CD4-positive, alpha-beta T cell (primary cell): ENCODE data around the gene NISCH. TPM values are rescaled to one million over a fixed set of nuclear protein-coding genes. Genes with fewer than 3 reads are reported as not detected.

Source experiments
- ATAC-seq: fragments of 200-7000 bp; cut with Tn5 transposase; one replicate; pipeline ENCODE4 v1.10.0; 2022; ENCODE audit warnings: mild to moderate bottlenecking; ENCODE audit not compliant: poor library complexity
- CTCF ChIA-PET: fragments of 350-600 bp; sonication (Branson Sonifier 250); formaldehyde crosslinking; loops from one replicate; lab custom pipeline; 2021; ENCODE audit warnings: antibody characterized with exemption, inconsistent platforms; lab: Charles Lee
- POLR2A ChIA-PET: fragments of 350-600 bp; sonication (Branson Sonifier 250); formaldehyde crosslinking; loops from one replicate; lab custom pipeline; 2021; ENCODE audit warnings: antibody characterized with exemption, inconsistent platforms; lab: Charles Lee
- DNase-seq, 14 experiments: peaks; one replicate each; pipeline ENCODE4 v3.0.0-alpha.2; 2013 to 2020; ENCODE audit warnings: mixed read lengths in 2 of 14
- H3K27ac ChIP-seq, 2 donors: one replicate each; pipeline versions ENCODE4 v1.5.1 to v1.7.0; 2013; ENCODE audit warnings: low read length in 2 of 2, low read depth in 1 of 2, mild to moderate bottlenecking in 1 of 2
- H3K27me3 ChIP-seq, 2 experiments: 1 replicate in 1 of 2; 2 replicates in 1 of 2; pipeline versions ENCODE4 v1.6.1 to v1.7.0; 2013; ENCODE audit warnings: low read length in 2 of 2, control low read depth in 1 of 2, mild to moderate bottlenecking in 1 of 2, moderate library complexity in 1 of 2; ENCODE audit not compliant: insufficient read depth in 2 of 2, control insufficient read depth in 1 of 2
- H3K36me3 ChIP-seq: one replicate; pipeline ENCODE4 v1.6.1; 2013; ENCODE audit warnings: low read length, control low read depth; ENCODE audit not compliant: insufficient read depth
- H3K4me1 ChIP-seq: one replicate; pipeline ENCODE4 v1.6.1; 2013; ENCODE audit warnings: low read length, control low read depth; ENCODE audit not compliant: insufficient read depth
- H3K4me3 ChIP-seq: one replicate; pipeline ENCODE4 v1.5.1; 2013; ENCODE audit warnings: mild to moderate bottlenecking, low read length, moderate library complexity
- H3K9me3 ChIP-seq, 2 experiments: 1 replicate in 1 of 2; 2 replicates in 1 of 2; pipeline versions ENCODE4 v1.6.1 to v1.7.0; 2013; ENCODE audit warnings: low read length in 2 of 2, mild to moderate bottlenecking in 2 of 2, control low read depth in 1 of 2, moderate library complexity in 1 of 2; ENCODE audit not compliant: control insufficient read depth in 1 of 2, insufficient read depth in 1 of 2
- H3K27ac Mint-ChIP-seq: one replicate; pipeline ENCODE4 v1.8.0; 2020; ENCODE audit warnings: mixed read lengths
- H3K27me3 Mint-ChIP-seq: one replicate; pipeline ENCODE4 v1.8.0; 2021; ENCODE audit warnings: mixed read lengths
- H3K36me3 Mint-ChIP-seq: one replicate; pipeline ENCODE4 v1.8.0; 2021; ENCODE audit warnings: low read depth, mixed read lengths
- H3K4me1 Mint-ChIP-seq: one replicate; pipeline ENCODE4 v1.8.0; 2021; ENCODE audit warnings: low read depth, mixed read lengths
- H3K4me3 Mint-ChIP-seq: one replicate; pipeline ENCODE4 v1.8.0; 2020; ENCODE audit warnings: mild to moderate bottlenecking, mixed read lengths
- H3K9me3 Mint-ChIP-seq: one replicate; pipeline ENCODE4 v1.8.0; 2020; ENCODE audit warnings: mixed read lengths
- intact Hi-C, 2 experiments: fragments of 100-400 bp; cut with DNase I in 1 of 2; cut with micrococcal nuclease in 1 of 2; formaldehyde crosslinking; loops; one replicate each; pipeline versions ENCODE4 v1.15.1 to v1.9.0; 2023 to 2025; cut with DNase I, micrococcal nuclease
- total RNA-seq, 174 experiments: library from RNA in 2 of 174; stranded (reverse) in 2 of 174; gene quantifications; one replicate each; pipeline ENCODE4 v1.2.3 and lab custom pipeline; 2021 to 2026
- TF ChIP-seq, protein P1 (sequence below): fragments of 200-600 bp; IDR thresholded peaks from one replicate; pipeline ENCODE4 v1.8.0; 2022; ENCODE audit warnings: antibody characterized with exemption, mild to moderate bottlenecking

NISCH gene
- total RNA-seq, 2 experiments from 2014 or later, result 160 to 163 TPM

DNA sequence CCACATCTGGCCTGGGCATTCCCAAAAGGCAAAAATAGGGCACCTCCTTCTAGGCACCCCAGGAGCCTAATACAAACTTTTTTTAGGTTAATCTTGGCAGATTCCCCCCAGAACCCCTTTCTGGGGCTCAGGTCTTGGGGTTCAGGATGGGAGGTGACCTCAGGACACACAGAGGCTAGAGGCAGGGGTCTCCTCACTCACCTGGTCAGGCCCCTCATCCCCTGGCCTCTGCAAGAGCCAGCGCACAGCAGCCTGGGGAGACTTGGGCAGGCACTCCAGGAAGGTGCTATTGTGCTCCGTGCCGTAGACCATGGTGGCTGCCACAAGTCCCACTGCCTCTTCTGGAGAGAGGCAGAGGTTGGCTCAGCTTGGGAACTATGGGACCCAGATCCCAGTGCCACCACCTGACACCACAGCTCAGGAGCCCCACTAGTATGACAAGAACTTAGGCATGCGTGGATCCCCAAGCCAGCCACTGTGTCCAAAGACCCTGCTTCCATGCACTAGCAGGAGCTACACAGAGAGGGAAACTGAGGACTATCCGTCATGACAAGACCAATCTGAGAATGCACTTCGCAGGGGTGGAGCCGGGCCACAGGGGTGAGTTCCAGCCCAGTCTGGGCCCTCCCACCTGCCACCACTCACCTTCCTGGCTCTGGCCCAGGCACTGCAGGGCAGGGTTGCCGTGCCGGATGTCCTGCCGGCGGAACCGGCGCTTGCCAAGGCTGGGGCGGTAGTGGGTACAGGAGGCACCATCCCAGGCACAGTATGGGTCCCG lies 17.9 kb upstream of the NISCH start:
- no peak overlapping the region for H3K4me3 Mint-ChIP-seq
- H3K9me3 ChIP-seq, result no peaks in the 10 kb centered on the region
- no peaks in the 10 kb centered on the region for H3K36me3 Mint-ChIP-seq
- no peak for ATAC-seq
- TF ChIP-seq, protein P1, sequence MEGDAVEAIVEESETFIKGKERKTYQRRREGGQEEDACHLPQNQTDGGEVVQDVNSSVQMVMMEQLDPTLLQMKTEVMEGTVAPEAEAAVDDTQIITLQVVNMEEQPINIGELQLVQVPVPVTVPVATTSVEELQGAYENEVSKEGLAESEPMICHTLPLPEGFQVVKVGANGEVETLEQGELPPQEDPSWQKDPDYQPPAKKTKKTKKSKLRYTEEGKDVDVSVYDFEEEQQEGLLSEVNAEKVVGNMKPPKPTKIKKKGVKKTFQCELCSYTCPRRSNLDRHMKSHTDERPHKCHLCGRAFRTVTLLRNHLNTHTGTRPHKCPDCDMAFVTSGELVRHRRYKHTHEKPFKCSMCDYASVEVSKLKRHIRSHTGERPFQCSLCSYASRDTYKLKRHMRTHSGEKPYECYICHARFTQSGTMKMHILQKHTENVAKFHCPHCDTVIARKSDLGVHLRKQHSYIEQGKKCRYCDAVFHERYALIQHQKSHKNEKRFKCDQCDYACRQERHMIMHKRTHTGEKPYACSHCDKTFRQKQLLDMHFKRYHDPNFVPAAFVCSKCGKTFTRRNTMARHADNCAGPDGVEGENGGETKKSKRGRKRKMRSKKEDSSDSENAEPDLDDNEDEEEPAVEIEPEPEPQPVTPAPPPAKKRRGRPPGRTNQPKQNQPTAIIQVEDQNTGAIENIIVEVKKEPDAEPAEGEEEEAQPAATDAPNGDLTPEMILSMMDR, result no peak
- no peaks in the 10 kb centered on the region for H3K27me3 Mint-ChIP-seq
- no peaks in the 10 kb centered on the region for H3K4me1 Mint-ChIP-seq
- ChIA-PET CTCF (interaction anchor here (0.6 kb wide), 1 partner anchor 25 kb away, joined by 3 read pairs; no protein-coding TSS in a partner anchor), POLR2A (no interaction called here)
- no peak for DNase-seq
- no peaks in the 10 kb centered on the region for H3K36me3 ChIP-seq
- no peaks in the 10 kb centered on the region for H3K9me3 Mint-ChIP-seq
- H3K4me3 ChIP-seq, result no peak overlapping the region
- intact Hi-C loops, result no loop called here
- no peaks in the 10 kb centered on the region for H3K27me3 ChIP-seq
- H3K4me1 ChIP-seq, result peaks cover 8% of the 10 kb centered on the region
- H3K27ac Mint-ChIP-seq, result no peak overlapping the region
- no peak overlapping the region for H3K27ac ChIP-seq

DNA sequence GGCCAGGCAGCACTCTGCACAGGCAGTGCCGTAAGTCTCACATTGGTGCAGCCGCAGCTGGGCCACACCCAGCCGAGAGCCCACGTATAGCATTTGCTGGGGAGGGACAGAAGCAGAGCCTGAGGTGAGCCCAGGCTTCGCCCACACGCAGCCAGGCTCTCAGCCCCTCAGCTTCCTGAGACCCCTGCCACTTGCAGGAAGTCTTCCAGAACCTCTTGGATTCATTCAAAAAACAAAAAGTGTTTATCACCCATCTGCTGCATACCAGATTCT lies 17.4 kb upstream of the NISCH start:
- intact Hi-C loops, result no loop called here
- Mint-ChIP-seq H3K36me3 (no peaks in the 10 kb centered on the region), H3K4me1 (no peaks in the 10 kb centered on the region), H3K27me3 (no peaks in the 10 kb centered on the region), H3K27ac (no peak overlapping the region), H3K9me3 (no peaks in the 10 kb centered on the region), H3K4me3 (no peak overlapping the region)
- Histone ChIP-seq H3K4me1 (peaks cover 9% of the 10 kb centered on the region), H3K27me3 (no peaks in the 10 kb centered on the region), H3K9me3 (no peaks in the 10 kb centered on the region), H3K27ac (no peak overlapping the region), H3K36me3 (no peaks in the 10 kb centered on the region), H3K4me3 (no peak overlapping the region)
- TF ChIP-seq, protein P1, result no peak
- ATAC-seq, result no peak
- ChIA-PET POLR2A (no interaction called here), CTCF (no interaction called here)
- DNase-seq, result no peak

DNA sequence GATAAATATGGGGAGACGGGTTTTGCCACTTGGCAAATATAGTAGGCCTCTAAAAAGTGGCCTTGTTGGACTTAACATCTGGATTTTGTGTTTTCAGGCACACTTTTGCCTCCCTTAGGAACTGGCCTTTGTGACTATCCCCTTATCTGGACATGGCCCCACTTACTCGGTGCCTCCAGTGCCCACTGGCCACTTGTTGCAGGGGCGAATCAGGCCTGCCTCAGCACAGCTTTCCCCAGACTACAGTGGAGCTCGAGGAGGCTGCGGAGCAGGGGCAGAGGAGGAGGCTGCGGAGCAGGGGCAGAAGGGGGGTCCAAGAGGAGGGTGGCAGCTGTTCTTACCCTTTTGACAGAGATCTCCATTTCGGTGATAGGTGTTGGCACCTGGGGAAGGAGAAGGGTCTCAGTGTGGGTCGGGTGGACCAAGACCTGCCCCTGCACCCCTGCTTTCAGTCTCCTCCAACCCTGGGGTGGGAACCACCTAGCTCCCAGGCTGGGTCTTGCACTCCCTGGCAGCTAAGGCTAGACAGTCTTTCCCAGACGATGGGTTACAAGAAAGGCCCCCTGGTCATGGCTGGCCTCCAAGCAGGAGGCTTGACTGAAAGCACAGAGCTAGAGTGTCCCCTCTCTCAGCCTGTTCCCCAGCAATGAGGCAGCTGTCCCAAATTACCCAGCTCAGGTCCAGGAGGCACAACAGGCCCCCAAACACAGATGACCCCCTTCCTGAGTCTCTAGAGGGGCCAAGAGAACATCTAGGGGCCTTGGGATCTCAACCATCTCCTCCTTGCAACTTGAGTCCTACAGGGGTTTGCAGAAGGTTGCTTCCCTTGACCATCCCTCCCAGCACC lies 16.6 kb upstream of the NISCH start:
- ATAC-seq (no peak), DNase-seq (no peak)
- no peaks in the 10 kb centered on the region for H3K36me3 Mint-ChIP-seq
- POLR2A ChIA-PET, result no interaction called here
- H3K9me3 ChIP-seq, result no peaks in the 10 kb centered on the region
- no peaks in the 10 kb centered on the region for H3K27me3 Mint-ChIP-seq
- no peaks in the 10 kb centered on the region for H3K27me3 ChIP-seq
- H3K36me3 ChIP-seq, result no peaks in the 10 kb centered on the region
- peaks cover 7% of the 10 kb centered on the region for H3K4me1 ChIP-seq
- no peak overlapping the region for H3K27ac Mint-ChIP-seq
- CTCF ChIA-PET, result no interaction called here
- no peak overlapping the region for H3K27ac ChIP-seq
- intact Hi-C loops, result no loop called here
- no peaks in the 10 kb centered on the region for H3K9me3 Mint-ChIP-seq
- TF ChIP-seq, protein P1, result no peak
- H3K4me3 Mint-ChIP-seq, result no peak overlapping the region
- no peaks in the 10 kb centered on the region for H3K4me1 Mint-ChIP-seq
- H3K4me3 ChIP-seq, result no peak overlapping the region
